ENCODE data around the gene CYP46A1.

The CYP46A1 gene

DNA sequence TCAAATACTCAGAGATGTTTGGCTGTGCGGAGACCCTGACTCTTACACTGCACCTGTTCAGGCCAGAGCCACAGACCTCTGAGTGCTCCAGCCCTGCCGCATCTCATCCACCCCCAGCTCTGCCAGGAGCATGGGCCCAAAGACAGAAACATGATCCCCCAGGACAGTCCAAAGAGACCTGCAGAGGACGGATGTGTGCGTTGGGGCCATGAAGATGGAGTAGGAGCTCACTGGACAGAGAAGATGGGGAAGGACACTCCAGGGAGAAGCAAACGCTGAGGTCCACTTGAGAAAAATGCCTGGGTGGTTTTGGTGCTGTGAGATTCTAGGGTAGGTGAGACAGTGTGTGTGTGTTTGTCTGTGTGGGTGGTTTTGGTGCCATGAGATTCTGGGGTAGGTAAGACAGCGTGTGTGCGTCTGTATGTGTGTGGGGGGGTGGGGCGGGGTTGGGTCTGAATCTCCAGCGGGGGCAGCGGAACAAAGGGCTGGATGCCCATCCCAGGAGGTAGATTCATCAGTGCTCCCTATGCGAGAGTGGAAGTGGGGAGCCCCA, 40.0 kb upstream of the CYP46A1 start:
- DNase-seq (ENCODE audit: low read depth) = no peak
- TF ChIP-seq, protein P1, sequence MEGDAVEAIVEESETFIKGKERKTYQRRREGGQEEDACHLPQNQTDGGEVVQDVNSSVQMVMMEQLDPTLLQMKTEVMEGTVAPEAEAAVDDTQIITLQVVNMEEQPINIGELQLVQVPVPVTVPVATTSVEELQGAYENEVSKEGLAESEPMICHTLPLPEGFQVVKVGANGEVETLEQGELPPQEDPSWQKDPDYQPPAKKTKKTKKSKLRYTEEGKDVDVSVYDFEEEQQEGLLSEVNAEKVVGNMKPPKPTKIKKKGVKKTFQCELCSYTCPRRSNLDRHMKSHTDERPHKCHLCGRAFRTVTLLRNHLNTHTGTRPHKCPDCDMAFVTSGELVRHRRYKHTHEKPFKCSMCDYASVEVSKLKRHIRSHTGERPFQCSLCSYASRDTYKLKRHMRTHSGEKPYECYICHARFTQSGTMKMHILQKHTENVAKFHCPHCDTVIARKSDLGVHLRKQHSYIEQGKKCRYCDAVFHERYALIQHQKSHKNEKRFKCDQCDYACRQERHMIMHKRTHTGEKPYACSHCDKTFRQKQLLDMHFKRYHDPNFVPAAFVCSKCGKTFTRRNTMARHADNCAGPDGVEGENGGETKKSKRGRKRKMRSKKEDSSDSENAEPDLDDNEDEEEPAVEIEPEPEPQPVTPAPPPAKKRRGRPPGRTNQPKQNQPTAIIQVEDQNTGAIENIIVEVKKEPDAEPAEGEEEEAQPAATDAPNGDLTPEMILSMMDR (IDR thresholded peaks at IDR 0.05; ENCODE audit: low read depth, low read length, missing control alignments) = no peak
- no peak overlapping the region for H3K4me3 ChIP-seq (ENCODE audit: low read depth, low read length)

DNA sequence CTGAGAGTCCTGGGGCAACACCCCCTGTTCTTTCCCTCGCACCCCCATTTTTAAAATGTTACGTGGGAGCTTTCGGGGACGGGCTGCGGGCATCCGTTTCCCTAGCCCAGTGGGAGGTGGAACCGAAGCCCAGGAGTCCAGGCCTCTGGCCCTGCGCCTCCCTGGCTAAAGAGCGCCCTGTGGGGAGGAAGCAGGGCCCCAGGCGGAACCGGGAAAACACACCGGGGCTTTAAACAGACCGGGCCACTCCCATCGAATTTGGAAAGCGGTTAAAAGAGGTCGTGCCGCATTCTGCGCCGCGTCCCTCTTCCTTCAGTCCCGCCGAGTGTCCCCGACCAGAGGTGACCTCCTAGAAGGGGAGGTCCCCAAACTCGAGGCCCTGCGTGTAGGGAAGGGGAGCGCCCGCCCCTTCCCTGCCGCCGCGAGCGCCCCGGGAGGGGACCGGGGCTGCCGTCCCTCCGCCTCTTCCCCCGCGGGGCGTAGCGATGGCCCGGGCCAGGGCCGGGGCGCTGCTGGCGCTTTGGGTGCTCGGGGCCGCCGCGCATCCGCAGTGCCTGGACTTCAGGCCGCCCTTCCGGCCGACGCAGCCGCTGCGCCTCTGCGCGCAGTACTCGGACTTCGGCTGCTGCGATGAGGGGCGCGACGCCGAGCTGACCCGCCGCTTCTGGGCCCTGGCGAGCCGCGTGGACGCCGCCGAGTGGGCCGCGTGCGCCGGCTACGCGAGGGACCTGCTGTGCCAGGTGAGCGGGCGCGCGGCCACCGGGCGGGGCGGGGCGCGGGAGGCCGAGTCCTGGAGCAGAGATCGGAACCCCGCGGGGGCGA, 39.2 kb upstream of the CYP46A1 start, which contains the start of gene HHIPL1:
Gene HHIPL1, plus strand, starts transcription at position 407 of the 822 bp plus-strand sequence. Its CDS starts 79 bp downstream, at position 486.
- TF ChIP-seq, protein P1 (IDR thresholded peaks at IDR 0.05; ENCODE audit: low read depth, low read length, missing control alignments) = no peak
- H3K4me3 ChIP-seq (ENCODE audit: low read depth, low read length) = no peak within 1 kb of the TSS
- DNase-seq (ENCODE audit: low read depth) = no peak

DNA sequence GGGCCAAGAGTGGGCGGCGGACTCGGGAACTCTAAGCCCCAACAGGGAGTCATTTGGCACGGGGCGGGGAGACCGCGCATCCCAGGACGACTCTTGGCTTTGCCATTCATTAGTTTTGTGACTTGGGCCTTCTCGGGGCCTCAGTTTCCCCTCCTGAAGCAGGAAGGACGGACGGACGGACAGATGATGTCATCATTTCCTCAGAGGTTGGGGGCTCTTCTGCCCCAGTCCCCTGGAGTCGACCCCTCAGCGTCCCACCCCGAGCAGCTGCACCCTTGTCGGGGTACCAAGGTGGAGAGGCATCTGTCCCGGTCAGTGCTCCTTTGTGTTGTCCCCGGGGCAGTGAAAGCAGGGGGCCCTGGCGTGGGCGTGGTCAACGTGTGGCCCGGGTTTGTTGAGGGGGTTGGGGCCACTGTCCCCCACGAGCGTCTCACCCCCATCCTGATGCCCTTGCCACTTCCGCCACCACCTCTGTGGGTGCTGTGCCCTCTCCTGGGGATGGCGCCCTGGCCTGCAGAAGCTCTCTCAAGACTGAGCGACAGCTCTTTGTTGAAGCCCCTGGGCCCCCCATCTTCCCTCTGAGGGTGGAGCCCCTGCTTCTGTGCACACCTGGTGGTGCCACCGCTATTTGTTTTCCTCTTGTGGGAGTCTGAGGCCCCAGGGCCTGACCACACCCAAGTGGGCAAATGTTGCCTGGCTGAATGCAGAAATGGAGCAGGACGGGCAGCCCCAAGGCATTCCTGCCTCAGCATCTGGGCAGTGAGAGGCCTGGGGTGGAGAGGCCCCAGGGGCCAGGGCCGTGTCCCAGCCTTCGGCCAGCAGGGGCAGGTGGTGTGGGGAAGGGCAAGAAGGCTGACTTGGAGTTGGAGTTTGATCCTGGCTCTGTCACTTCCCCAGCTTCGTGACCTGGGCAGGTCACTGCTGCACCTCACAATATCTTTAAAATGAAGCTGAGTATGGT, 38.3 kb upstream of the CYP46A1 start:
- no peak overlapping the region for H3K4me3 ChIP-seq (ENCODE audit: low read depth, low read length)
- no peak for DNase-seq (ENCODE audit: low read depth)
- TF ChIP-seq, protein P1 (IDR thresholded peaks at IDR 0.05; ENCODE audit: low read depth, low read length, missing control alignments) = no peak

DNA sequence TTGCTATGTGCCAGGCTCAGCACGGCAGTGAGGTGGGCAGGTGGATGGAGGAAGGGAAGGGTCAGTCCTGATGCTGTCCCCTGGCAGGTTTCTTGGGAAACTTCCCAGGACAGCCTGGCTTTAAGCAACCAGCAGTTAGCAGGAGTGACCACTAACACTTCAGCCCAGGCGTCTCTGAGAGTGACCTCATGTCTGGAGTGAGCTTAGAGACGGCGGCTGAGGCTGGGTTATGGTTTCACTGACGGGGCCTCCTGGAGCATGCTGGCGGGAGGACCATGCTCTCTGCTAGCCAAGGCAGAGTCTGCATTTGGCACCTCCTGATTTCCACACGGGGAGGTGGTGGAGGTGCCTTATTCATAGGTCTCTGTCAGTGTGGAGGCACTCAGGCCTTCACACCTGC, 36.7 kb upstream of the CYP46A1 start:
- no peak overlapping the region for H3K4me3 ChIP-seq (ENCODE audit: low read depth, low read length)
- TF ChIP-seq, protein P1 (IDR thresholded peaks at IDR 0.05; ENCODE audit: low read depth, low read length, missing control alignments) = no peak
- no peak for DNase-seq (ENCODE audit: low read depth)

DNA sequence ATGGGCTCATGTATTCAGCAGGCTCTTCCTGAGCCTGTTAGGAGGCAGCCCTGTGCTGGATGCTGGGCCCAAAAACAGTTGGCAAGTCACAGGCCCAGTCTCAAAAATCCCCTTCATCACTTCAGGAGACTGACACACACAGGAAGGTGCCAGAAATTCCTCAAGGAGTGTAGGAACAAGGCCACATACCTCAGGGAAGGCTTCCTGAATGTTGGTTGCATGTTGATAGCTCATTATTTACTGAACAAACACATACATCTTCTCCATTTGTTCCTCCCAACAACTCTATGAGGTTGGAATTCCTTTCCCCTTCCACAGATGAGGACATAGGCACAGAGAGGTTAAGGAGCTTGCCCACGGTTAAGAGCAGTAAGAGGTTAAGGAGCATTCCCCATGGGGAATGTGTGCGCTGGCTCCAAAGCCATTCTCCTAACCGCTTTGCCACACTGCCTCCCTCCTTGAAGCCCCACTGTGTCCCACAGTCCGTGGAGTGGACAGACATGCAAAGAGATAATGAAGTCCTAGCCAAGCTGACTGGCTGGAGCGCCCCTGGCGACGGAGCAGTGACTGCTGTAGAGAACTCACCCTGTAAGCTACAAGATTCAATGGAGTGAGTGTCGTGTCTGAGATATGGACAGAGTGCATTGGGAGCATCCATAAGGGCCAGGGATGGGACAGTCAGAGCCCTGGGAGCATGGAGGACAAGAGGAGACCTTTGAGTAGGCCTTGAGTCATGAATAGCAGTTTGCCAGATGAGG, 35.9 kb upstream of the CYP46A1 start:
- TF ChIP-seq, protein P1 (IDR thresholded peaks at IDR 0.05; ENCODE audit: low read depth, low read length, missing control alignments) = no peak

DNA sequence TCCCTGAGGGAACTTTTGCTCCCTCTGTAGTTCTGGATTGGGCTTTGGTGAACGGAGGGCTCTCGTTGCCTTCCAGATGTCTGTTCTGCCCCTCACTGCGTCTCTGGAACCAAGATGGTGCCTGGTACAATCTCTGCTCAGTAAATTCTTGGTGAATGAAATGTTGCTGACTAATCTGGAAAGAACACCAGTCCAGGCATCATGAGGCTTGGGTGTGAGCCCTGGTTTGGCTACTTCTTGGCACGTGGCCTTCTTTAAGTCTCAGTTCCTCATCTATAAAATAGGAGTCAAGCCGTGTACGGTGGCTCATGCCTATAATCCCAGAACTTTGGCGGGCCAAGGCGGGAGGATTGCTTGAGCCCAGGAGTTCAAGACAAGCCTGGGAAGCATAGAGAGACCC, 34.9 kb upstream of the CYP46A1 start:
- no peak for DNase-seq (ENCODE audit: low read depth)
- TF ChIP-seq, protein P1 (IDR thresholded peaks at IDR 0.05; ENCODE audit: low read depth, low read length, missing control alignments) = no peak
- H3K4me3 ChIP-seq (ENCODE audit: low read depth, low read length) = no peak overlapping the region

More for the DNA sequence above, 35.9 kb upstream of the CYP46A1 start:
- DNase-seq (ENCODE audit: low read depth) = no peak
- no peak overlapping the region for H3K4me3 ChIP-seq (ENCODE audit: low read depth, low read length)

All from GM12864 (cell line).